Ascending aorta (tissue), 2 donors: ENCODE results near the gene EZH1. TPM values are rescaled to one million over a fixed set of nuclear protein-coding genes. Genes with fewer than 3 reads are reported as not detected.

Experiments used
- DNase-seq, 2 donors: peaks; one replicate each; pipeline ENCODE4 v3.0.0-alpha.2; 2019; ENCODE audit warnings: low spot score in 2 of 2
- H3K27ac ChIP-seq, 2 donors: fragments of 200-600 bp; sonication (generic); one replicate each; pipeline ENCODE4 v1.5.1; 2016 to 2017; ENCODE audit warnings: mild to moderate bottlenecking in 1 of 2
- H3K27me3 ChIP-seq: fragments of 200-600 bp; sonication (generic); one replicate; pipeline ENCODE4 v1.5.1; 2017
- H3K36me3 ChIP-seq, 2 donors: fragments of 200-600 bp; sonication (generic); one replicate each; pipeline ENCODE4 v1.5.1; 2016
- H3K4me1 ChIP-seq, 2 donors: fragments of 200-600 bp; sonication (generic); one replicate each; pipeline ENCODE4 v1.5.1; 2016 to 2017; ENCODE audit warnings: mild to moderate bottlenecking in 1 of 2
- H3K4me3 ChIP-seq, 2 donors: fragments of 200-600 bp; sonication (generic); one replicate each; pipeline ENCODE4 v1.5.1; 2016 to 2017; ENCODE audit warnings: mild to moderate bottlenecking in 1 of 2
- H3K9me3 ChIP-seq, 2 donors: fragments of 200-600 bp; sonication (generic); one replicate each; pipeline ENCODE4 v1.5.1; 2016
- intact Hi-C: fragments of 100-400 bp; cut with DNase I; formaldehyde crosslinking; loops from one replicate; pipeline ENCODE4 v1.15.1; 2023
- total RNA-seq: library from RNA; depleted of rRNA; stranded (reverse); fragments of >200 nt; gene quantifications from one replicate; pipeline ENCODE4 v1.1.0, GENCODE V29; 2016
- TF ChIP-seq, protein P1 (sequence below), 3 experiments: fragments of 200-600 bp in 2 of 3; fragments of 450-650 bp in 1 of 3; sonication (generic) in 2 of 3; IDR thresholded peaks; one replicate each; pipeline ENCODE4 v1.5.1; 2016 to 2019; ENCODE audit warnings: antibody characterized with exemption in 3 of 3, mild to moderate bottlenecking in 1 of 3, moderate library complexity in 1 of 3

Gene EZH1
- total RNA-seq, 1 donor from 2014 or later: 169 TPM

DNA sequence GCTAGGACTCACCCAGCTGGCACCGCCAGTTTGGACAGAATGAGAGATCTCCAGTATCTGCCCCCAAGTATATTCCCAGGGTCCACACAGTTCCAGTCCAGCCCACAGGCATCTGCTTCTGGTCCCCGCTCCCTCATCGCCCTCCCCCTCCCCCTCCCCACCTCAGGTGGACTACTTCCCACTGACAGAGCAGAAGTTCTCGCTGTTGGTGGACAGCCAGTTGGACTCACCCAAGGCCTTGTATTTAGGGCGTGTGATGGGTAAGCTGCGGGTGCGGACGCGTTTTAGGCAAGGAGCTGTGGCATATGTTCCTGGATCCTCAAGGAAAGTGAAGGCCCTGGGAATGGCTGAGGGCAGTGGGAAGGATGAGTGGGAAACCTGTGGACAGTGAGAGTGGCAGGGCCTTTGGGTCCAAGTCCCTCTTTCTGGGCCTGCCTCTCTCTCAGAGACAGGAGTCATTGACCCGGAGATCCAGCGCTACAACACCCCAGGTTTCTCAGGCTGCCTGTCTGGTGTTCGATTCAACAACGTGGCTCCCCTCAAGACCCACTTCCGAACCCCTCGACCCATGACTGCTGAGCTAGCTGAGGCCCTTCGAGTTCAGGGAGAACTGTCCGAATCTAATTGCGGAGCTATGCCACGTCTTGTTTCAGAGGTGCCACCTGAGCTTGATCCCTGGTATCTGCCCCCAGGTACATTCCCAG, 47.6 kb downstream of the EZH1 start:
- DNase-seq: no peak
- H3K36me3 ChIP-seq: peaks cover 39 to 57% of the 10 kb centered on the region in 2 donors
- intact Hi-C loops: no loop called here

DNA sequence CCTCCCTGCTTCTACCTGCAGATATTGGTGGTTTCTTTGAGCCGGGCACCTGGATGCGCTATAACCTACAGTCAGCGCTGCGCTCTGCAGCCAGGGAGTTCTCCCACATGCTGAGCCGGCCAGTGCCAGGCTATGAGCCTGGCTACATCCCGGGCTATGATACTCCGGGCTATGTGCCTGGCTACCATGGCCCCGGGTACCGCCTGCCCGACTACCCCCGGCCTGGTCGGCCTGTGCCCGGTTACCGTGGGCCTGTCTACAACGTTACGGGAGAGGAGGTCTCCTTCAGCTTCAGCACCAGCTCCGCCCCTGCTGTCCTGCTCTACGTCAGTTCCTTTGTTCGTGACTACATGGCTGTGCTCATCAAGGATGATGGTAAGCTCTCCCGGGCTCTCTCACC, 49.3 kb downstream of the EZH1 start:
- no peak for DNase-seq
- TF ChIP-seq, protein P1, sequence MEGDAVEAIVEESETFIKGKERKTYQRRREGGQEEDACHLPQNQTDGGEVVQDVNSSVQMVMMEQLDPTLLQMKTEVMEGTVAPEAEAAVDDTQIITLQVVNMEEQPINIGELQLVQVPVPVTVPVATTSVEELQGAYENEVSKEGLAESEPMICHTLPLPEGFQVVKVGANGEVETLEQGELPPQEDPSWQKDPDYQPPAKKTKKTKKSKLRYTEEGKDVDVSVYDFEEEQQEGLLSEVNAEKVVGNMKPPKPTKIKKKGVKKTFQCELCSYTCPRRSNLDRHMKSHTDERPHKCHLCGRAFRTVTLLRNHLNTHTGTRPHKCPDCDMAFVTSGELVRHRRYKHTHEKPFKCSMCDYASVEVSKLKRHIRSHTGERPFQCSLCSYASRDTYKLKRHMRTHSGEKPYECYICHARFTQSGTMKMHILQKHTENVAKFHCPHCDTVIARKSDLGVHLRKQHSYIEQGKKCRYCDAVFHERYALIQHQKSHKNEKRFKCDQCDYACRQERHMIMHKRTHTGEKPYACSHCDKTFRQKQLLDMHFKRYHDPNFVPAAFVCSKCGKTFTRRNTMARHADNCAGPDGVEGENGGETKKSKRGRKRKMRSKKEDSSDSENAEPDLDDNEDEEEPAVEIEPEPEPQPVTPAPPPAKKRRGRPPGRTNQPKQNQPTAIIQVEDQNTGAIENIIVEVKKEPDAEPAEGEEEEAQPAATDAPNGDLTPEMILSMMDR (IDR thresholded peaks at IDR 0.05): no peak
- no peak overlapping the region for H3K27ac ChIP-seq
- no peaks in the 10 kb centered on the region for H3K4me1 ChIP-seq
- H3K27me3 ChIP-seq: no peaks in the 10 kb centered on the region
- intact Hi-C loops: no loop called here
- no peak overlapping the region for H3K4me3 ChIP-seq
- peaks cover 29 to 50% of the 10 kb centered on the region in 2 donors for H3K36me3 ChIP-seq
- H3K9me3 ChIP-seq: no peaks in the 10 kb centered on the region

More for the DNA sequence above, 47.6 kb downstream of the EZH1 start:
- Histone ChIP-seq H3K4me3 (no peak overlapping the region), H3K9me3 (no peaks in the 10 kb centered on the region), H3K27ac (no peak overlapping the region), H3K4me1 (no peaks in the 10 kb centered on the region), H3K27me3 (no peaks in the 10 kb centered on the region)
- TF ChIP-seq, protein P1 (IDR thresholded peaks at IDR 0.05): no peak

DNA sequence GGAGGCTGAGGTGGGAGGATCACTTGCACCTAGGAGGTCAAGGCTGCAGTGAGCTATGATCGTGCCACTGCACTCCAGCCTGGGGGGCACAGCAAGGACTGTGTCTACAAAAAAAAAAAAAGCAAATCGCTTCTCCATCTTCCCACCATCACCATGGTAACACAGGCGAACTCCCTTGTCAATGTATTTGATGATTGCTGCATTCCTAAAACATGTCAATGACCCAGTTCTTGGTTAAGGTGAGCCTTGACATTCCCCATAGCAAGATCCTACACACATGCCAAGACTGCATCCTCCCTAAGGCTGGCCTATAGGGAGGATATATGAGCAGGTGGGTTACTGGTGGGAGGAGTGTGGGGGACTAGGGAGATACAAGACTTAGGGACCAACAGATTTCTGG, 50.3 kb downstream of the EZH1 start:
- no peaks in the 10 kb centered on the region for H3K4me1 ChIP-seq
- DNase-seq: no peak
- no peak overlapping the region for H3K4me3 ChIP-seq
- H3K9me3 ChIP-seq: no peaks in the 10 kb centered on the region
- no peak overlapping the region for H3K27ac ChIP-seq
- H3K36me3 ChIP-seq: peaks cover 28 to 50% of the 10 kb centered on the region in 2 donors
- intact Hi-C loops: no loop called here
- no peaks in the 10 kb centered on the region for H3K27me3 ChIP-seq
- TF ChIP-seq, protein P1 (IDR thresholded peaks at IDR 0.05): no peak

DNA sequence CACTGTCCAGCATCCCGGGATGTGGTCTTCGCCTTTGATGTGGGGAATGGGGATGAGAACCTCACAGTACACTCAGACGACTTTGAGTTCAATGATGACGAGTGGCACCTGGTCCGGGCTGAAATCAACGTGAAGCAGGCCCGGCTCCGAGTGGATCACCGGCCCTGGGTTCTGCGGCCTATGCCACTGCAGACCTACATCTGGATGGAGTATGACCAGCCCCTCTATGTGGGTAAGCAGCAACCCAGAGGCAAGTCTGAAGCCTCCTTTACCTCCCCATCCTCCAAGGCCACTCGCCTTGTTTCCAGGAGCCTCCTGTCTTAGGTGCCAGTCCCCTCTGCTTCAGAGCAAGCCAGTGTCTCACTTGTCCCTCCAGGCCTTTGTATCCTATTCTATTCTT, 52.4 kb downstream of the EZH1 start:
- no peak for DNase-seq
- H3K27ac ChIP-seq: no peak overlapping the region
- intact Hi-C loops: no loop called here
- peaks cover 27 to 44% of the 10 kb centered on the region in 2 donors for H3K36me3 ChIP-seq
- no peak overlapping the region for H3K4me3 ChIP-seq
- TF ChIP-seq, protein P1 (IDR thresholded peaks at IDR 0.05): no peak
- H3K4me1 ChIP-seq: no peaks in the 10 kb centered on the region
- H3K27me3 ChIP-seq: no peaks in the 10 kb centered on the region
- no peaks in the 10 kb centered on the region for H3K9me3 ChIP-seq

DNA sequence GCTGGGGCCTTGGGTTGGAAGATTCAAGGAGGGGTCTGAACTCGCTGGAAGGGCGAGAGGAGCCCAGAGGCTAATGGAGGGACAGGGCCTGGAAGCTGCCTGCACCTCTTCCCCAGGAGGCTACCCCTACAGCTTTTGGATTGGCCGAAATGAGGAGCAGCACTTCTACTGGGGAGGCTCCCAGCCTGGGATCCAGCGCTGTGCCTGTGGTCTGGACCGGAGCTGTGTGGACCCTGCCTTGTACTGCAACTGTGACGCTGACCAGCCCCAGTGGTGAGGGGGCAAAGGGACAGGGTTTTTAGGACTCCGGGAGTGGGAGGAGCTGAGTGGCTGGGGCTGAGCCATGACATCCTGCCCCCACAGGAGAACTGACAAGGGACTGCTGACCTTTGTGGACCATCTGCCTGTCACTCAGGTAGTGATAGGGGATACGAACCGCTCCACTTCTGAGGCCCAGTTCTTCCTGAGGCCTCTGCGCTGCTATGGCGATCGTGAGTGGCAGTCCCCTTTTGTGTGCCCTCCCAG, 53.8 kb downstream of the EZH1 start:
- no peak overlapping the region for H3K27ac ChIP-seq
- no peaks in the 10 kb centered on the region for H3K27me3 ChIP-seq
- no peak overlapping the region for H3K4me3 ChIP-seq
- H3K9me3 ChIP-seq: no peaks in the 10 kb centered on the region
- no peaks in the 10 kb centered on the region for H3K4me1 ChIP-seq
- DNase-seq: no peak
- intact Hi-C loops: no loop called here
- TF ChIP-seq, protein P1 (IDR thresholded peaks at IDR 0.05): no peak
- H3K36me3 ChIP-seq: peaks cover 18 to 34% of the 10 kb centered on the region in 2 donors
